Right lobe of liver (tissue), 6 donors: Measurements from ENCODE around the gene ELOVL5. TPM values are rescaled to one million over a fixed set of nuclear protein-coding genes. Genes with fewer than 3 reads are reported as not detected.
A peak's percentile ranks its signal among the peaks of the same experiment; 100 is the strongest.

Source experiments
- ATAC-seq, 4 donors: fragments of 200-7000 bp; cut with Tn5 transposase; one replicate each; pipeline ENCODE4 v1.9.1; 2020; ENCODE audit warnings: mild to moderate bottlenecking in 4 of 4, moderate library complexity in 4 of 4
- DNase-seq, 3 donors: peaks; one replicate each; pipeline ENCODE4 v3.0.0-alpha.2; 2020
- H3K27ac ChIP-seq, 3 donors: fragments of 200-600 bp; one replicate each; pipeline ENCODE4 v1.8.0; 2022
- H3K27me3 ChIP-seq, 2 donors: fragments of 200-600 bp; one replicate each; pipeline ENCODE4 v1.8.0; 2022
- H3K36me3 ChIP-seq, 4 donors: fragments of 200-600 bp; sonication (generic) in 1 of 4; one replicate each; pipeline versions ENCODE4 v1.5.1 to v1.8.0; 2017 to 2022; ENCODE audit warnings: control low read depth in 1 of 4
- H3K4me1 ChIP-seq, 4 donors: fragments of 200-600 bp; sonication (generic) in 1 of 4; one replicate each; pipeline versions ENCODE4 v1.5.1 to v1.8.0; 2017 to 2022; ENCODE audit warnings: control low read depth in 1 of 4
- H3K4me3 ChIP-seq, 3 donors: fragments of 200-600 bp; one replicate each; pipeline ENCODE4 v1.8.0; 2022
- H3K9me3 ChIP-seq, 4 donors: fragments of 200-600 bp; sonication (generic) in 1 of 4; one replicate each; pipeline versions ENCODE4 v1.5.1 to v1.8.0; 2017 to 2022; ENCODE audit warnings: control low read depth in 1 of 4
- CTCF ChIP-seq, 4 donors: fragments of 200-600 bp in 3 of 4; fragments of 450-650 bp in 1 of 4; IDR thresholded peaks; one replicate each; pipeline versions ENCODE4 v1.5.1 to v1.8.0; 2016 to 2022; ENCODE audit warnings: antibody characterized with exemption in 4 of 4, mild to moderate bottlenecking in 2 of 4
- POLR2A ChIP-seq: fragments of 450-650 bp; IDR thresholded peaks from one replicate; pipeline ENCODE4 v1.6.1; 2017; ENCODE audit warnings: antibody characterized with exemption, mild to moderate bottlenecking
- WGBS: methylation state at CpG from one replicate; pipeline ENCODE4 v1.1.6; 2018; ENCODE audit warnings: low coverage, low lambda C conversion rate; ENCODE audit not compliant: insufficient coverage; ENCODE audit errors: missing lambda C conversion rate; 5-methylcytosine and 5-hydroxymethylcytosine counted together
- intact Hi-C, 2 donors: fragments of 100-400 bp; cut with DNase I; formaldehyde crosslinking; loops; one replicate each; pipeline versions ENCODE4 v1.11.2 to v1.14.1; 2022
- total RNA-seq, 6 experiments: library from RNA; depleted of rRNA in 2 of 6; stranded (reverse); fragments of >200 nt in 2 of 6; fragmentation: NEBNext Ultra II Directional in 3 of 6; extraction: Animal tissue kit (Norgen Biotek cat#: 25700) in 3 of 6; gene quantifications; one replicate each; pipeline versions ENCODE4 v1.1.0 to v1.2.4, GENCODE V29; 2016 to 2023
- donor health status: DM: no; HTN: yes; CAD: no.
- donor health status: DM: no; HTN: no; CAD: no.
- donor health status: DM: no; HTN: no; CAD: no.
- donor health status: DM: no; HTN: yes; CAD: no.
- donor health status: DM: no; HTN: yes; CAD: no.

The ELOVL5 gene
- total RNA-seq, 6 experiments from 2014 or later: 48.5 to 117 (median 55.7) TPM

GRCh38 chr6:53344969-53345368 lies 3.8 kb downstream of the ELOVL5 start:
- TF ChIP-seq CTCF (IDR thresholded peaks at IDR 0.05): no peak
- no peaks in the 10 kb centered on the region for H3K9me3 ChIP-seq
- intact Hi-C loops: no loop called here
- H3K4me1 ChIP-seq: peaks cover 0 to 26% (median 11%) of the 10 kb centered on the region in 4 donors
- DNase-seq (no peak), ATAC-seq (no peak)
- no peak overlapping the region for H3K4me3 ChIP-seq
- no peaks in the 10 kb centered on the region for H3K36me3 ChIP-seq
- H3K27ac ChIP-seq: no peak overlapping the region
- H3K27me3 ChIP-seq: no peaks in the 10 kb centered on the region
- WGBS: 43% methylated on average over 1 of the region's 1 CpG

GRCh38 chr6:53343092-53343491 lies 5.7 kb downstream of the ELOVL5 start:
- TF ChIP-seq CTCF (IDR thresholded peaks at IDR 0.05) (no peak), POLR2A (no peak)
- ATAC-seq (peak in 2 of 4 donors; percentile 12 to 40), DNase-seq (no peak)
- H3K27me3 ChIP-seq: no peaks in the 10 kb centered on the region
- peaks cover 0 to 30% (median 11%) of the 10 kb centered on the region in 4 donors for H3K4me1 ChIP-seq
- intact Hi-C loops: no loop called here
- H3K27ac ChIP-seq: no peak overlapping the region
- no peak overlapping the region for H3K4me3 ChIP-seq
- WGBS: 37% methylated on average over 3 of the region's 3 CpGs
- no peaks in the 10 kb centered on the region for H3K36me3 ChIP-seq
- no peaks in the 10 kb centered on the region for H3K9me3 ChIP-seq

GRCh38 chr6:53342217-53342616 lies 6.5 kb downstream of the ELOVL5 start:
- Histone ChIP-seq H3K4me1 (peaks cover 0 to 33% (median 10%) of the 10 kb centered on the region in 4 donors), H3K9me3 (no peaks in the 10 kb centered on the region), H3K27ac (no peak overlapping the region), H3K4me3 (no peak overlapping the region), H3K27me3 (no peaks in the 10 kb centered on the region), H3K36me3 (no peaks in the 10 kb centered on the region)
- TF ChIP-seq CTCF (IDR thresholded peaks at IDR 0.05) (no peak), POLR2A (no peak)
- intact Hi-C loops: no loop called here
- WGBS: 83% methylated on average over 2 of the region's 2 CpGs
- ATAC-seq (no peak), DNase-seq (no peak)

GRCh38 chr6:53340536-53340935 lies 8.2 kb downstream of the ELOVL5 start:
- no peaks in the 10 kb centered on the region for H3K27me3 ChIP-seq
- H3K36me3 ChIP-seq: no peaks in the 10 kb centered on the region
- TF ChIP-seq POLR2A: no peak
- no peak for TF ChIP-seq CTCF (IDR thresholded peaks at IDR 0.05)
- H3K4me1 ChIP-seq: peaks cover 0 to 39% (median 3%) of the 10 kb centered on the region in 4 donors
- ATAC-seq (no peak), DNase-seq (no peak)
- H3K9me3 ChIP-seq: no peaks in the 10 kb centered on the region
- WGBS: 83% methylated on average over 2 of the region's 2 CpGs
- H3K4me3 ChIP-seq: no peak overlapping the region
- H3K27ac ChIP-seq: no peak overlapping the region
- intact Hi-C loops: no loop called here

GRCh38 chr6:53339424-53339823 lies 9.3 kb downstream of the ELOVL5 start:
- no peak for ATAC-seq

More at GRCh38 chr6:53339424-53339823, 9.3 kb downstream of the ELOVL5 start:
- no peak overlapping the region for H3K4me3 ChIP-seq
- peaks cover 0 to 38% (median 0%) of the 10 kb centered on the region in 4 donors for H3K4me1 ChIP-seq
- no peaks in the 10 kb centered on the region for H3K27me3 ChIP-seq
- intact Hi-C loops: no loop called here
- WGBS: 95% methylated on average over 2 of the region's 2 CpGs
- no peaks in the 10 kb centered on the region for H3K36me3 ChIP-seq
- DNase-seq: no peak
- no peaks in the 10 kb centered on the region for H3K9me3 ChIP-seq
- no peak for TF ChIP-seq POLR2A
- no peak for TF ChIP-seq CTCF (IDR thresholded peaks at IDR 0.05)
- H3K27ac ChIP-seq: no peak overlapping the region
